SK-N-SH treated with all-trans-retinoic acid at 6 μM for 48 hours (cell line): ENCODE results near the gene LRRC51.
"Not testable (repeated sequence)": the region's sequence is repeated elsewhere in the genome, so short reads cannot be mapped to it uniquely, and the experiment has no call there.

Experiments
- ARNTL ChIP-seq: fragments of 450-650 bp; formaldehyde crosslinking; IDR thresholded peaks from 2 replicates; pipeline ENCODE4 v1.5.0; 2020; ENCODE audit warnings: low read depth, mild to moderate bottlenecking, moderate library complexity, borderline replicate concordance
- CSRNP3 ChIP-seq: fragments of 250-450 bp; sonication (Bioruptor Pico); IDR thresholded peaks from 2 replicates; pipeline ENCODE4 v1.5.1; 2021; ENCODE audit warnings: mild to moderate bottlenecking, moderate library complexity
- PATZ1 ChIP-seq: fragments of 250-450 bp; sonication (Bioruptor Pico); IDR thresholded peaks from 2 replicates; pipeline ENCODE4 v1.8.0; 2020; ENCODE audit warnings: mild to moderate bottlenecking, moderate library complexity, borderline replicate concordance
- POU6F1 ChIP-seq: fragments of 250-450 bp; sonication (Bioruptor Pico); IDR thresholded peaks from 2 replicates; pipeline ENCODE4 v1.8.0; 2021; ENCODE audit warnings: low read depth, mild to moderate bottlenecking, moderate library complexity, borderline replicate concordance
- ZNF565 ChIP-seq: fragments of 450-650 bp; formaldehyde crosslinking; conservative IDR thresholded peaks from 2 replicates; pipeline ENCODE4 v1.5.0; 2020; ENCODE audit warnings: low read depth, mild to moderate bottlenecking, moderate library complexity
- TF ChIP-seq, protein P1 (sequence below): fragments of 250-450 bp; sonication (Bioruptor Pico); IDR thresholded peaks from 2 replicates; pipeline ENCODE4 v1.5.1; 2020; ENCODE audit warnings: low read depth, mild to moderate bottlenecking, moderate library complexity

- TF ChIP-seq PATZ1 (CRISPR knock-in tag); CSRNP3 (CRISPR knock-in tag); ARNTL; ZNF565 (CRISPR knock-in tag); POU6F1 (CRISPR knock-in tag): not testable (repeated sequence)
- TF ChIP-seq, protein P1, sequence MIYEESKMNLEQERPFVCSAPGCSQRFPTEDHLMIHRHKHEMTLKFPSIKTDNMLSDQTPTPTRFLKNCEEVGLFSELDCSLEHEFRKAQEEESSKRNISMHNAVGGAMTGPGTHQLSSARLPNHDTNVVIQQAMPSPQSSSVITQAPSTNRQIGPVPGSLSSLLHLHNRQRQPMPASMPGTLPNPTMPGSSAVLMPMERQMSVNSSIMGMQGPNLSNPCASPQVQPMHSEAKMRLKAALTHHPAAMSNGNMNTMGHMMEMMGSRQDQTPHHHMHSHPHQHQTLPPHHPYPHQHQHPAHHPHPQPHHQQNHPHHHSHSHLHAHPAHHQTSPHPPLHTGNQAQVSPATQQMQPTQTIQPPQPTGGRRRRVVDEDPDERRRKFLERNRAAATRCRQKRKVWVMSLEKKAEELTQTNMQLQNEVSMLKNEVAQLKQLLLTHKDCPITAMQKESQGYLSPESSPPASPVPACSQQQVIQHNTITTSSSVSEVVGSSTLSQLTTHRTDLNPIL (CRISPR knock-in tag), result not testable (repeated sequence)
These were observed 61.4 kb downstream of the LRRC51 start for GRCh38 chr11:72142086-72142485.
